Activated T-helper 9 cell treated with anti-CD3 and anti-CD28 coated beads, Interleukin-2, amount 50 U/mL, for 16 hours (primary cell): Measurements from ENCODE around the gene CD274.
"Not testable (repeated sequence)": the region's sequence is repeated elsewhere in the genome, so short reads cannot be mapped to it uniquely, and the experiment has no call there.

Source experiments
- DNase-seq: peaks from one replicate; pipeline ENCODE4 v3.0.0-alpha.2; 2020; ENCODE audit warnings: low read depth

Gene CD274

DNA sequence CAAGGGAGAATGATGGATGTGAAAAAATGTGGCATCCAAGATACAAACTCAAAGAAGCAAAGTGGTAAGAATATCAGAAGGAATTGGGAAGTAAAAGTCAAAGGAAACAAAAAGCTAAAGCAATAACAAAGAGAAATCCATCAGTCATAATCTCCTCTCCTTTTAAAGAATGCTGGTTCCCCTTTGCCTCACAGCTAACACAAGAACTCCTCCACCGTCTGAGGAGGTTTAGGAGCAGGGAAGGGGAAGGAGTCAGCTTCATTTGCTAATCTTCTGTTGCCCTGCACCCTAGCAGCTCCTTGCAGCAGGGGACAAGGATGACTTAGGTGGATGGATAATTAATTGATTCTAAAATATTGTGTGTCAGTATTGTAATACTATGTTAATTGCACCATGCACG lies 16.4 kb downstream of the CD274 start:
- DNase-seq: no peak

GRCh38 chr9:5468850-5469249 lies 18.5 kb downstream of the CD274 start:
- no peak for DNase-seq

- DNase-seq: no peak
Measured at GRCh38 chr9:5470122-5470521, 19.8 kb downstream of the CD274 start.

DNA sequence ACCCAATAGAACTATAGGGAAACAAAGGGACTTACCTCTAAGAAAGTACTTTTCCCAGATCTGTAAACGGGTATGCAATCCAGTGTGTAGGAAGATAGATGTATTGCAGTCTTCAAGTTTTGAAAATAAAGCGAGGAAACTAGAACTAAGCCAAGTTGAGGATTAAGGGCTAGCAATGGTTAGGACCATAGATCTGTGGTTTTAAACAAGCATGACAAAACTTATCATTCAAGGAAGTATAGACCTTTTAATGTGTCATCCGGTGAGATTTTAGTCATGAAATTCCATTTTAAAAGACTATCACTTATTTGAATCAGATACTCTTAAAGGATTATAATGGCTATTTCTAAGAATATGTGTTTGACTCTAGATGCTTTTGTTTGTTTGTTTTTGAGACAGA lies 20.5 kb downstream of the CD274 start:
- DNase-seq: no peak

- not testable (repeated sequence) for DNase-seq
Measured at GRCh38 chr9:5475611-5476010, 25.3 kb downstream of the CD274 start.

DNA sequence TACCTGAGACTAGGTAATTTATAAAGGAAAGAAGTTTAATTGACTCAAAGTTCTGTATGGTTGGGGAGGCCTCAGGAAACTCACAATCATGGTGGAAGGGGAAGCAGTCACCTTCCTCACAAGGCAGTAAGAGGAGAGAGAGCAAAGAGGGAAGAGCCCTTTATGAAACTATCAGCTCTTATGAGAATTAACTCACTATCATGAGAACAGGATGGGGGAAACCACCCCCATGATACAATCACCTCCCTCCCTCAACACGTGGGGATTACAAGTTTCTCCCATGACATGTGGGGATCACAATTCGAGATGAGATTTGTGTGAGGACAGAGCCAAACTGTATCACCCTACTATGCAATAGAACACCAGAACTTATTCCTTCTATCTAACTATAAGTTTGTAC lies 27.9 kb downstream of the CD274 start:
- DNase-seq: no peak

GRCh38 chr9:5479994-5480694 lies 29.8 kb downstream of the CD274 start:
- DNase-seq: no peak

GRCh38 chr9:5480919-5481318 lies 30.6 kb downstream of the CD274 start:
- DNase-seq: no peak

GRCh38 chr9:5481322-5482040 lies 31.1 kb downstream of the CD274 start:
- DNase-seq: no peak

GRCh38 chr9:5482194-5482593 lies 31.9 kb downstream of the CD274 start:
- no peak for DNase-seq

- no peak for DNase-seq
Measured at GRCh38 chr9:5483306-5483705, 33.0 kb downstream of the CD274 start.

DNA sequence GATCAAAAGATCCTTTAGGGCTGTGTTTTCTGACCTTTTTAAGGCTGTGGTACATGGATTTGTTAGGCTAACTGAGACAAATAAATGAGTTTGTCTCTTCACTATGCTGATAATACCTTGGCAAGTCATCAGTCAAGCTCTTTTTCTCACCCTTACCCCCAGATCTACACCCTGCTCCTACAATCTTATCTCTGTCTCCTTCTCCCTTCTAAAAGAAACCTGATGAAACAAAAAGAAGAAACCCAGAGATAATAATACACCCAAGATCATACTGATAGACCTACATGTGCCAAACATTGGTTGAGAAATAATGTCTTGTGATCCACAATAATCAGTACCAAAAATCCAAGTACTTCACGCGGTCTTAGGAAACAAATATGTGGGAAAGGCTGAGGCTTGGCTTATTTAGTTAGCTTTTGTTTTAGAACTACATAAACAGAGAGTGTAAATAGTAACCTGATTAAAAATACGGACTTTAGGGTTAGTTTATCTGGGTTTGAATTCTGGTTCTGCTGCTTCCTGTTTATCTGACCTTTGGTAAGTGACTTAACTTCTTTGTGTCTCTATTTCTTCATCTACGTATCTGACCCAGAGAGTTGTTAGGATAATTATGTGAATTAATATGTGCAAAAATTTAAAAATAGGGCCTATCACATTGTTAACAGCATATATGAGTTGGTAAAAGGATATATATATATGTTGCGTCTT lies 35.2 kb downstream of the CD274 start:
- DNase-seq: no peak

GRCh38 chr9:5486988-5487387 lies 36.6 kb downstream of the CD274 start:
- DNase-seq: no peak

GRCh38 chr9:5488221-5489008 lies 38.1 kb downstream of the CD274 start:
- DNase-seq: no peak

- DNase-seq: no peak
Measured at GRCh38 chr9:5489630-5490490, 39.5 kb downstream of the CD274 start.

GRCh38 chr9:5492965-5493678 lies 42.8 kb downstream of the CD274 start:
- no peak for DNase-seq

DNA sequence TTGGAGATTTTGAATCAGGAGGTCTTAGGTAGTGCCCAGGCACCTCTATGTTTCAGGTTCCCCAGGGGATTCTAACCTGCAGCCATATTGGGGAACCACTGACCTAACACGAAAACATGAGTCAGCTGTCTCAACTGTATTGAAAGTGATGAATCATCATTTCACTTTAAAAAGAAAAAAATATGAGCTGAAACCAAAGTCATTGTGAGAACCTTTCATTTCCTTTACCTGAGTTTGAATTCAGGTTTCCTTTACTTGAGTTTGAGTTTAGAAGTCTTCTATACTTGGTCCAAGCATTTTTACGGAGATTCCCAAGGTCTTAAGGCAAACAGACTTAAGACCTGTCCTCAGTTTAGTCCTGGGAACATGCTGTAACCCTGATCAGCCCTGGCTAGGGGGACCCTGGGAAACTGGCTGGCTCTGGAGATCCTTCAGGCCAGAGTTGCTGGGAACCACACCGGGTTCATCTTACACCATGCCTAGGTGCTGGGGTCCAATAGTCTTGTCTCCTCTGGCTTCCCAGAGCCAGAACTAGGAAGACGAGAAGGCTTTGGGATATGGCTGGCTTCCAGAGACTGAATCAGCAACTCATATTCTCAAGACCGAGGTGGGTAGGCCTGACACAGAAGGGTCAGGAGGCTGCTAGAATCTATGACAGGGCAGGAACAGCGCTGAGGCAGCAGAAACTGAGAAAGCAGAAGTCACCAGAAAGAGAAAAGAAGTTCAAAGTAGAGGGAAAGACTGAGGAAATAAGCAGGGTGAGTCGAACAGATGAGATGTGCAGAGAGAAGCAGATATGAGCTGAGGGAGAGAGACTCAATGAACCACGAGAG lies 43.6 kb downstream of the CD274 start:
- DNase-seq: no peak

DNA sequence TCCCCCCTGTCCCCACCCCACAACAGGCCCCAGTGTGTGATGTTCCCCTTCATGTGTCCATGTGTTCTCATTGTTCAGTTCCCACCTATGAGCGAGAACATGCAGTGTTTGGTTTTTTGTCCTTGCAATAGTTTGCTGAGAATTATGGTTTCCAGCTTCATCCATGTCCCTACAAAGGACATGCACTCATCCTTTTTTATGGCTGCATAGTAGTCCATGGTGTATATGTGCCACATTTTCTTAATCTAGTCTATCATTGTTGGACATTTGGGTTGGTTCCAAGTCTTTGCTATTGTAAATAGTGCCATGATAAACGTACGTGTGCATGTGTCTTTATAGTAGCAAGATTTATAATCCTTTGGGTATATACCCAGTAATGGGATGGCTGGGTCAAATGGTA lies 44.4 kb downstream of the CD274 start:
- not testable (repeated sequence) for DNase-seq

DNA sequence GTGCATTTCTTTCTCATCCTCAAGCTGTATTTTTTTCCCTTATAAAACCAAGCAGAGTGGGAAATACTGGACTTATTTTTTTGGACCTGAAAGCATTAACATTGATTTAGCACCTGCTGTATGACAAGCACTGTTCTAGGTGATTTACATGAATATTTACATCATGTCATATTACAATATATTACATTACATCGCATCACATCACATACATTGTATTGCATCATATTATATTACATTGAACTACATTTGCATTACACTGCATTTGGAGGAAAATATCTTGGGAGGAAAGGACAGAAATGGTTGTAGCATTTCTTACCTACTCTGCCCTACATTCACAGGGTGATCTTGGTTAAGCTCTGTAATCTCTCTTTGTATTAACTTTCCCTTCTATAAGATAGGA lies 48.8 kb downstream of the CD274 start:
- DNase-seq: no peak

GRCh38 chr9:5499889-5500398 lies 49.6 kb downstream of the CD274 start:
- no peak for DNase-seq
